Glomerular visceral epithelial cell (primary cell): Measurements from ENCODE around the gene SSBP3.
"Not testable (repeated sequence)": the region's sequence is repeated elsewhere in the genome, so short reads cannot be mapped to it uniquely, and the experiment has no call there.

ENCODE experiments used
- DNase-seq: peaks from one replicate; pipeline ENCODE4 v3.0.0-alpha.2; 2016; ENCODE audit errors: extremely low spot score

The SSBP3 gene

GRCh38 chr1:54221113-54221834 is 184.9 kb downstream of the SSBP3 start:
- DNase-seq: no peak

DNA sequence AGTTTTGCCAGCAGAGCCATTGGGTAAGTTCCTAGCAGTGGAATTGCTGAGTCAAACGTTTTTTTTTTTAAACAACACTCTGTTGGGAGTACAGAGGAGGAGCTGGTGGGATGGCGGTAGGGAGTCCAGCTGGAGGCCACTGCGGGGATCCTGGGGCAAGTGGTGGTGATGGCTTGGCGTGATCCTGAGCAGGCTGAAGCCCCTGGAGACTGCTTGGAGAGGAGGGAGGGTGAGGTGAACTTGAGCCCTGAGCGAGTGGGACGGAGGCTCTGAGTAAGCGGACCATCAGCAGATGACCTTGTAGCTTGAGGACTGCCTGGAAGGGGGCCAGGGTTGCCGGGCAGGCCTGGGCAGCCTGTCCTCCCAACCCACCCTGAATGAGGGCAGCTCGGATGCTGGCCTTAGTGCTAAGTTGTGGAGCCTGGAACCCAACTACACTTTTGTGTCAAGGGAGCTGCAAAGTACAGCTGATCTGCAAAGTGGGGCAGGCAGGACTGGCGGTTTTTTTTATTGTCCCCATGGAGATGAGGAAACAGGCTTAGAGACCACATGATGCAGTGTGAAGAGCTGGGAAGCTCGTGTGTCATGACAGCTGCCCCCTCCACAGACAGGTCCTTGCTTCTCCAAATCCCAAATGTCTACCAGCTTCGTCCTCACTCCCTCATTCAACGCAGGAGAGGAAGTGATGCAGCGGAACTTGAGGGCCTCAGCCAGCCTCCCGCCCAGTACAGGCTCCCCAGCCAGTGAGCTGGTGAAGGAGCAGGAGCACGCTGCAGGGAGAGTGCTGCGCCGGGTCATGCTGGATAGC is 186.0 kb downstream of the SSBP3 start:
- no peak for DNase-seq

- no peak for DNase-seq
Measured at GRCh38 chr1:54219688-54220003, 186.5 kb downstream of the SSBP3 start.

- no peak for DNase-seq
Measured at GRCh38 chr1:54218883-54219687, 187.1 kb downstream of the SSBP3 start.

- DNase-seq: no peak
Measured at GRCh38 chr1:54215523-54215922, 190.7 kb downstream of the SSBP3 start.

- DNase-seq: no peak
Measured at GRCh38 chr1:54212872-54213271, 193.3 kb downstream of the SSBP3 start.

GRCh38 chr1:54207896-54208295 is 198.3 kb downstream of the SSBP3 start:
- DNase-seq: not testable (repeated sequence)

DNA sequence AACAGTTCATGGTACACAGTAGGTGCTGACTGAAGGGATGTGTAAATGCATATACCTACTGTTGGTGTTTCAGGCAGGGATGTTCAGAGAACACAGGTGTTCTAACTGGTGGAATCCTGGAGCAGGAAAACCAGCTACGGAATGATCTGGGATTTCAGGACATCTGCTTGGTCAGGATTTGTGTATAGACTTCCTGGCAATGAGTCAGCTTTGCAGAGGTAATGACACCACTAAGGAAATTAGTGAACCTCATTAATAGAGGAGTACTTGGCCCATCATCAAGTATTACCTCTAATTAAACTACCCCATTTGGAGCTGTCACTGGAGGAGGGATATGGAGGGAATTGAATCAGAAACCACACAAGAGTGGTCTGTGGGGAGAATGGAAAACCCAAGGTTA is 198.9 kb downstream of the SSBP3 start:
- no peak for DNase-seq

GRCh38 chr1:54204199-54204598 is 202.0 kb downstream of the SSBP3 start:
- DNase-seq: no peak

GRCh38 chr1:54200519-54200997 is 205.6 kb downstream of the SSBP3 start:
- DNase-seq: no peak

GRCh38 chr1:54199765-54200518 is 206.3 kb downstream of the SSBP3 start, which contains the start of the genes CYB5RL and MRPL37:
TSS of gene CYB5RL (minus strand) at chr1:54200030. CDS start at chr1:54195616, 4,414 bp downstream.
TSS of gene MRPL37 (plus strand) at chr1:54200167. CDS start at chr1:54200244, 77 bp downstream.
- peak; percentile 97 for DNase-seq

GRCh38 chr1:54199151-54199764 is 206.9 kb downstream of the SSBP3 start:
- no peak for DNase-seq

DNA sequence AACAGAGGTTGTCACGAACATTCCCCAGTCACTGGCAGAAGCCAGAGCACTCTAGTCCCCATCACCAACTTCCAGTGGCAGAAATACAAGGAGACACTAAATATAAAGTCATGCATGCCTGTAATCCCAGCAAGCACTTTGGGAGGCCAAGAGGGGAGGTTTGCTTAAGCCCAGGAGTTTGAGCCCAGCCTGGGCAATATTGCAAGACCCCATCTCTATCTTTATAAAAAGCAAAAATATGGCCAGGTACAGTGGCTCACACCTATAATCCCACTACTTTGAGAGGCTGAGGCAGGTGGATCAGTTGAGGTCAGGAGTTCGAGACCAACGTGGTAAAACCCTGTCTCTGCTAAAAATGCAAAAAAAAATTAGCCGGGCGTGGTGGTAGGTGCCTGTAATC is 212.7 kb downstream of the SSBP3 start:
- no peak for DNase-seq

- DNase-seq: no peak
Measured at GRCh38 chr1:54191525-54191924, 214.7 kb downstream of the SSBP3 start.

GRCh38 chr1:54190526-54190925 is 215.7 kb downstream of the SSBP3 start:
- DNase-seq: no peak

DNA sequence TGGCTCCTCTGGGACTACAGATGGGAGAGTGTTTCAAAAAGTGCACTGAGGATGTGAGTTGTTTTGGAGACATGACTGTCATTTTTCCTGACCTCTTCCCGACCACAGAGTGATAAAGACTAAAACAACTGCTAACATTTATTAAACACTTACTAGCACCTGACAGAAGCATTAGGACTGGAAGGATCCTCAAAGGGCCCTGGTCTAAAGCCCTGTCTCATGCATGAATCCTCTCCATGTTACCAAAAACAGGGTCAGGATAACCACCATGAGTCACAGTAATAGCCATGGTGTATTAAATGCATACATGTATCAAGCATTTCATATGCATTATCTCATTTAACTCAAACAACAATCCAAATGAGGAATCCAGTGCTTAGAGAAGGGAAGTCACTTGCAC is 217.9 kb downstream of the SSBP3 start:
- DNase-seq: no peak

- DNase-seq: no peak
Measured at GRCh38 chr1:54186056-54186455, 220.1 kb downstream of the SSBP3 start.

- DNase-seq: no peak
Measured at GRCh38 chr1:54180701-54181360, 225.4 kb downstream of the SSBP3 start.

- no peak for DNase-seq
Measured at GRCh38 chr1:54178296-54179070, 227.7 kb downstream of the SSBP3 start.

GRCh38 chr1:54177726-54178125 is 228.5 kb downstream of the SSBP3 start:
- no peak for DNase-seq
